H1 (cell line): ENCODE measurements around the gene CHCHD6. TPM values are rescaled to one million over a fixed set of nuclear protein-coding genes. Genes with fewer than 3 reads are reported as not detected.

Source experiments
- CTCF ChIA-PET: fragments of 300-600 bp; sonication (Branson Sonifier 250); formaldehyde crosslinking; loops from one replicate; lab custom pipeline; 2021; ENCODE audit not compliant: partially characterized antibody; lab: Charles Lee
- POLR2A ChIA-PET: fragments of 300-600 bp; sonication (Branson Sonifier 250); formaldehyde crosslinking; loops from one replicate; lab custom pipeline; 2021; ENCODE audit warnings: inconsistent platforms; ENCODE audit not compliant: partially characterized antibody; lab: Charles Lee
- DNase-seq, 2 experiments: peaks; one replicate each; pipeline versions ENCODE4 v3.0.0 to v3.0.0-alpha.2; 2010 to 2022; ENCODE audit warnings: low spot score in 2 of 2, low read depth in 1 of 2, mixed read lengths in 1 of 2
- FAIRE-seq: peaks from 2 replicates; lab custom pipeline; 2011; peaks lifted over from hg19 to GRCh38; lab: Jason Lieb, UNC
- H2AFZ ChIP-seq: 2 replicates; pipeline ENCODE4 v1.8.1; 2012; ENCODE audit warnings: low read length, inconsistent platforms
- H2AK5ac ChIP-seq: 2 replicates; pipeline ENCODE4 v1.6.1; 2013; ENCODE audit warnings: low read depth, low read length
- H2BK120ac ChIP-seq: replicated peaks from 2 replicates; pipeline ENCODE3; 2013; ENCODE audit warnings: low read depth, low read length, inconsistent platforms
- H2BK12ac ChIP-seq: 2 replicates; pipeline ENCODE4 v1.6.1; 2013; ENCODE audit warnings: low read depth, low read length
- H2BK15ac ChIP-seq: 2 replicates; pipeline ENCODE4 v1.6.1; 2013; ENCODE audit warnings: low read length
- H2BK20ac ChIP-seq: 2 replicates; pipeline ENCODE4 v1.6.1; 2013; ENCODE audit warnings: low read length
- H2BK5ac ChIP-seq: 2 replicates; pipeline ENCODE4 v1.6.1; 2013; ENCODE audit warnings: low read depth, low read length
- H3K14ac ChIP-seq: 2 replicates; pipeline ENCODE4 v1.6.1; 2013; ENCODE audit warnings: inconsistent platforms; ENCODE audit not compliant: insufficient read length
- H3K18ac ChIP-seq: 2 replicates; pipeline ENCODE4 v1.6.1; 2013; ENCODE audit warnings: low read length; ENCODE audit errors: extremely low read depth
- H3K23ac ChIP-seq: 2 replicates; pipeline ENCODE4 v1.6.1; 2013; ENCODE audit warnings: inconsistent platforms; ENCODE audit not compliant: insufficient read length
- H3K23me2 ChIP-seq: 2 replicates; pipeline ENCODE4 v1.6.1; 2013; ENCODE audit warnings: low read depth, low read length
- H3K27ac ChIP-seq: 2 replicates; pipeline ENCODE4 v1.6.1; 2011; ENCODE audit warnings: low read depth, low read length, inconsistent platforms
- H3K27me3 ChIP-seq, 4 experiments: replicated peaks in 1 of 4; 1 replicate in 1 of 4; 2 replicates in 3 of 4; pipeline versions ENCODE4 v1.6.1 to v1.8.1; 2011 to 2013; ENCODE audit warnings: low read length in 3 of 4, mild to moderate bottlenecking in 3 of 4, inconsistent platforms in 2 of 4, mixed read lengths in 2 of 4, moderate library complexity in 1 of 4; ENCODE audit not compliant: control insufficient read depth in 3 of 4, insufficient read depth in 3 of 4; ENCODE audit errors: extremely low read depth in 1 of 4
- H3K36me3 ChIP-seq, 4 experiments: 2 replicates each; pipeline versions ENCODE4 v1.6.1 to v1.8.1; 2011 to 2013; ENCODE audit warnings: mild to moderate bottlenecking in 4 of 4, low read length in 3 of 4, moderate library complexity in 2 of 4, control low read depth in 1 of 4, inconsistent platforms in 1 of 4; ENCODE audit not compliant: insufficient read depth in 4 of 4, control insufficient read depth in 2 of 4
- H3K4ac ChIP-seq: replicated peaks from 2 replicates; pipeline ENCODE3; 2013; ENCODE audit warnings: low read length, low read depth, mixed read lengths, inconsistent platforms; ENCODE audit not compliant: insufficient read length
- H3K4me1 ChIP-seq, 4 experiments: replicated peaks in 1 of 4; 1 replicate in 1 of 4; 2 replicates in 3 of 4; pipeline versions ENCODE4 v1.6.1 to v1.8.1; 2011 to 2013; ENCODE audit warnings: low read length in 3 of 4, inconsistent platforms in 2 of 4, mixed read lengths in 1 of 4; ENCODE audit not compliant: insufficient read depth in 4 of 4, control insufficient read depth in 3 of 4
- H3K4me2 ChIP-seq, 2 experiments: 2 replicates each; pipeline versions ENCODE4 v1.6.1 to v1.8.1; 2011 to 2013; ENCODE audit warnings: low read depth in 2 of 2, low read length in 2 of 2, control low read depth in 1 of 2, inconsistent platforms in 1 of 2, mild to moderate bottlenecking in 1 of 2; ENCODE audit not compliant: insufficient read depth in 1 of 2
- H3K4me3 ChIP-seq, 4 experiments: fragments of 200-600, 300-600 bp in 1 of 4; sonication (generic), shearing (Covaris generic), sonication (Bioruptor Twin) in 1 of 4; 2 replicates each; pipeline versions ENCODE4 v1.5.1 to v1.8.1; 2011 to 2016; ENCODE audit warnings: low read length in 4 of 4, low read depth in 3 of 4, control low read depth in 2 of 4, inconsistent platforms in 2 of 4, mild to moderate bottlenecking in 2 of 4, mixed read lengths in 1 of 4, moderate library complexity in 1 of 4; ENCODE audit not compliant: insufficient read depth in 2 of 4; ENCODE audit errors: extremely low read depth in 1 of 4
- H3K56ac ChIP-seq: replicated peaks from 2 replicates; pipeline ENCODE3; 2013; ENCODE audit warnings: low read depth, mild to moderate bottlenecking, mixed read lengths, low read length, inconsistent platforms; ENCODE audit not compliant: insufficient read length
- H3K79me1 ChIP-seq: 2 replicates; pipeline ENCODE4 v1.6.1; 2013; ENCODE audit warnings: low read depth, low read length, control low read depth
- H3K79me2 ChIP-seq, 2 experiments: 2 replicates each; pipeline versions ENCODE4 v1.6.1 to v1.8.1; 2012 to 2013; ENCODE audit warnings: low read length in 2 of 2, mild to moderate bottlenecking in 2 of 2, inconsistent platforms in 1 of 2; ENCODE audit not compliant: insufficient read depth in 2 of 2, control insufficient read depth in 1 of 2
- H3K9ac ChIP-seq, 4 experiments: replicated peaks in 1 of 4; 1 replicate in 1 of 4; 2 replicates in 3 of 4; pipeline versions ENCODE4 v1.6.1 to v1.8.1; 2011 to 2013; ENCODE audit warnings: low read depth in 3 of 4, low read length in 3 of 4, control low read depth in 2 of 4, mild to moderate bottlenecking in 2 of 4, moderate library complexity in 2 of 4, inconsistent platforms in 1 of 4; ENCODE audit errors: extremely low read depth in 1 of 4
- H3K9me3 ChIP-seq, 2 experiments: 2 replicates each; pipeline versions ENCODE4 v1.6.1 to v1.8.1; 2012 to 2013; ENCODE audit warnings: mild to moderate bottlenecking in 2 of 2, moderate library complexity in 2 of 2, control low read depth in 1 of 2, inconsistent platforms in 1 of 2, low read depth in 1 of 2, low read length in 1 of 2, mixed read lengths in 1 of 2; ENCODE audit not compliant: insufficient read depth in 2 of 2
- H4K20me1 ChIP-seq, 2 experiments: replicated peaks in 1 of 2; 2 replicates each; pipeline versions ENCODE3 to v1.8.1; 2011 to 2013; ENCODE audit warnings: inconsistent platforms in 2 of 2, low read length in 2 of 2, mild to moderate bottlenecking in 1 of 2; ENCODE audit not compliant: insufficient read depth in 2 of 2, control insufficient read depth in 1 of 2
- H4K5ac ChIP-seq: 2 replicates; pipeline ENCODE4 v1.6.1; 2013; ENCODE audit warnings: low read length, low read depth, mixed read lengths, inconsistent platforms; ENCODE audit not compliant: insufficient read length
- H4K8ac ChIP-seq: 2 replicates; pipeline ENCODE4 v1.8.0; 2013; ENCODE audit warnings: mild to moderate bottlenecking, moderate library complexity, low read length, inconsistent platforms; ENCODE audit not compliant: insufficient read depth; ENCODE audit errors: extremely low read depth
- H4K91ac ChIP-seq: replicated peaks from 2 replicates; pipeline ENCODE3; 2013; ENCODE audit warnings: low read length, mixed read lengths, inconsistent platforms; ENCODE audit not compliant: insufficient read length
- BCL11A ChIP-seq, 2 experiments: IDR thresholded peaks; one replicate each; pipeline ENCODE4 v1.6.1; 2011; ENCODE audit warnings: low read depth in 2 of 2, low read length in 2 of 2, mild to moderate bottlenecking in 2 of 2
- CBX5 ChIP-seq: fragments of 300-800, 300-1000 bp; sonication (generic); IDR thresholded peaks from 2 replicates; pipeline ENCODE4 v1.7.1; 2016; ENCODE audit warnings: antibody characterized with exemption, low read length, low read depth
- EGR1 ChIP-seq: IDR thresholded peaks from 2 replicates; pipeline ENCODE4 v1.6.1; 2011; ENCODE audit warnings: low read depth, low read length, borderline replicate concordance
- WGBS, 2 experiments: shearing (Covaris generic) in 1 of 2; methylation state at CpG; one replicate each; pipeline versions ENCODE4 v1.1.6 to v1.1.7; 2013 to 2015; ENCODE audit warnings: low lambda C conversion rate in 2 of 2, mixed read lengths in 2 of 2, inconsistent platforms in 1 of 2, low coverage in 1 of 2, missing lambda C conversion rate in 1 of 2; ENCODE audit not compliant: insufficient replicate concordance in 2 of 2, insufficient coverage in 1 of 2, insufficient read length in 1 of 2; ENCODE audit errors: extremely low coverage in 1 of 2, missing lambda C conversion rate in 1 of 2; 5-methylcytosine and 5-hydroxymethylcytosine counted together
- polyA plus RNA-seq, 7 experiments: library from polyadenylated mRNA; depleted of rRNA in 3 of 7; stranded (reverse) in 5 of 7; unstranded in 2 of 7; fragments of >200 nt in 5 of 7; fragments of 200-250 nt in 2 of 7; gene quantifications; 1 replicate in 5 of 7; 2 replicates in 1 of 7; 4 replicates in 1 of 7; pipeline versions ENCODE4 v1.2.1 to v1.2.3, GENCODE V29; 2011 to 2013; ENCODE audit warnings: missing spikeins in 2 of 7, mixed read lengths in 2 of 7
- total RNA-seq: library from RNA; stranded (reverse); fragmentation: NEBNext Ultra II Directional; extraction: Animal tissue kit (Norgen Biotek cat#: 25700); gene quantifications from 2 replicates; pipeline ENCODE4 v1.2.1, GENCODE V29; 2021

The CHCHD6 gene
- total and polyA plus RNA-seq, 2 of the 8 experiments (the other 6 are each of a cell fraction or from before 2014, with no cell fraction given) = 32.4 to 37.6 TPM

- Histone ChIP-seq H3K4me3 (no peak overlapping the region), H2BK5ac (no peak overlapping the region), H3K56ac (no peak overlapping the region), H2AK5ac (no peak overlapping the region), H2AFZ (no peak overlapping the region), H2BK20ac (no peak overlapping the region), H2BK120ac (no peak overlapping the region), H3K36me3 (no peaks in the 10 kb centered on the region), H3K79me1 (no peaks in the 10 kb centered on the region), H3K23me2 (no peaks in the 10 kb centered on the region), H3K14ac (no peak overlapping the region), H4K5ac (no peak overlapping the region)
- no peak for TF ChIP-seq BCL11A (IDR thresholded peaks at IDR 0.05; ENCODE audit: low read depth in 2 of 2, low read length in 2 of 2)
- TF ChIP-seq EGR1 = no peak
- no peak for TF ChIP-seq CBX5
- TF ChIP-seq, all 59 proteins: peak for 0
- no peak overlapping the region for H3K4me2 ChIP-seq
- no peak overlapping the region for H3K27ac ChIP-seq
- H3K4ac ChIP-seq = no peak overlapping the region
- H4K20me1 ChIP-seq = peaks cover 0 to under 1% of the 10 kb centered on the region in 2 experiments
- no peak overlapping the region for H3K9ac ChIP-seq
- H2BK12ac ChIP-seq = no peak overlapping the region
- FAIRE-seq (no peak), DNase-seq (no peak)
- peaks cover 17 to 38% (median 30%) of the 10 kb centered on the region in 4 experiments for H3K4me1 ChIP-seq
- no peak overlapping the region for H2BK15ac ChIP-seq
- H4K8ac ChIP-seq = no peak overlapping the region
- no peak overlapping the region for H3K18ac ChIP-seq
- no peak overlapping the region for H3K23ac ChIP-seq
- no peaks in the 10 kb centered on the region for H3K9me3 ChIP-seq
- WGBS, 2 experiments = 89% methylated on average over 4 of the region's 4 CpGs; no CpG with 5 or more reads in 1 of the 2 experiments
- no peak overlapping the region for H4K91ac ChIP-seq
- no peaks in the 10 kb centered on the region; a peak in 1 of 7 replicates for H3K27me3 ChIP-seq
- no peaks in the 10 kb centered on the region for H3K79me2 ChIP-seq
- CTCF ChIA-PET = interaction anchor here (1.0 to 1.9 kb wide), 2 partner anchors 19 to 73 kb away, joined by 3 to 4 read pairs; no protein-coding TSS in a partner anchor
- POLR2A ChIA-PET = no interaction called here
These were observed 151.3 kb downstream of the CHCHD6 start for GRCh38 chr3:126855374-126855773.
